SU-DHL-6 (cell line): ENCODE results near the gene KIF11.

ENCODE experiments used
- EZH2phosphoT487 ChIP-seq: fragments of 200-600 bp; sonication (generic), shearing (Covaris generic); conservative IDR thresholded peaks from 2 replicates; pipeline ENCODE4 v1.6.1; 2018; ENCODE audit warnings: mild to moderate bottlenecking, antibody characterized with exemption, low read length, moderate library complexity, mixed read lengths
- TF ChIP-seq, protein P1 (sequence below): fragments of 200-600 bp; sonication (generic); IDR thresholded peaks from one replicate; pipeline ENCODE4 v1.5.1; 2017; ENCODE audit warnings: antibody characterized with exemption, mild to moderate bottlenecking, low read length, moderate library complexity; ENCODE audit not compliant: insufficient read depth, poor library complexity, severe bottlenecking

DNA sequence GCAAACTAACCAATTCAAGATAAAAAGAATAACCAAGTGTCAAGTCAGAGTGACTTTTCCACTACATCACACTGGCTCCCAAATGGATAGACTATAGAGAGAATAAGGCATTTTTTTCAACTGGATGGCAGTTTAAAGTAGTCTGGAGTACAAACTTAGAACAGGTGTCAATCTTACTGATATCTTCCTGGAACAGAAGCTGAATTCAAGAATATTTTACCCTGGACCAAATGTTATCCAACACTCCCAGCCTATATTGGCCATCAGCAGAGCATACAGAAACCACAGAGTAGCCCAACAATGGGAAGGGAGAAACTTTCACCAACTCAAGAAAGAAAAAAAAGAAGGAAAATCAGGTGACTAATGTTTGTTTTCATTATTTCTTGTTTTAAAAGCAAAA is 30.5 kb upstream of the KIF11 start:
- TF ChIP-seq, protein P1, sequence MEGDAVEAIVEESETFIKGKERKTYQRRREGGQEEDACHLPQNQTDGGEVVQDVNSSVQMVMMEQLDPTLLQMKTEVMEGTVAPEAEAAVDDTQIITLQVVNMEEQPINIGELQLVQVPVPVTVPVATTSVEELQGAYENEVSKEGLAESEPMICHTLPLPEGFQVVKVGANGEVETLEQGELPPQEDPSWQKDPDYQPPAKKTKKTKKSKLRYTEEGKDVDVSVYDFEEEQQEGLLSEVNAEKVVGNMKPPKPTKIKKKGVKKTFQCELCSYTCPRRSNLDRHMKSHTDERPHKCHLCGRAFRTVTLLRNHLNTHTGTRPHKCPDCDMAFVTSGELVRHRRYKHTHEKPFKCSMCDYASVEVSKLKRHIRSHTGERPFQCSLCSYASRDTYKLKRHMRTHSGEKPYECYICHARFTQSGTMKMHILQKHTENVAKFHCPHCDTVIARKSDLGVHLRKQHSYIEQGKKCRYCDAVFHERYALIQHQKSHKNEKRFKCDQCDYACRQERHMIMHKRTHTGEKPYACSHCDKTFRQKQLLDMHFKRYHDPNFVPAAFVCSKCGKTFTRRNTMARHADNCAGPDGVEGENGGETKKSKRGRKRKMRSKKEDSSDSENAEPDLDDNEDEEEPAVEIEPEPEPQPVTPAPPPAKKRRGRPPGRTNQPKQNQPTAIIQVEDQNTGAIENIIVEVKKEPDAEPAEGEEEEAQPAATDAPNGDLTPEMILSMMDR = no peak
- TF ChIP-seq EZH2phosphoT487 = no peak
